GM11168 (cell line): ENCODE results near the gene CD46.

Experiments used
- in situ Hi-C: fragments of 300-500 bp; cut with MboI; formaldehyde crosslinking; loops from one replicate; pipeline ENCODE4 v1.12.0; 2022; ENCODE audit warnings: low sequenced_read_pairs; ENCODE audit not compliant: unreplicated experiment

Gene CD46

GRCh38 chr1:207793327-207793726 is 41.5 kb downstream of the CD46 start:
- in situ Hi-C loops = no loop called here

GRCh38 chr1:207794861-207795260 is 43.0 kb downstream of the CD46 start:
- in situ Hi-C loops = no loop called here

GRCh38 chr1:207797229-207797973 is 45.5 kb downstream of the CD46 start:
- in situ Hi-C loops = no loop called here

- in situ Hi-C loops = no loop called here
These were observed 47.0 kb downstream of the CD46 start for GRCh38 chr1:207798847-207799246.

GRCh38 chr1:207799989-207800648 is 48.3 kb downstream of the CD46 start:
- in situ Hi-C loops = no loop called here

- in situ Hi-C loops = no loop called here
These were observed 50.0 kb downstream of the CD46 start for GRCh38 chr1:207801819-207802218.

GRCh38 chr1:207803678-207804077 is 51.8 kb downstream of the CD46 start:
- in situ Hi-C loops = no loop called here

- in situ Hi-C loops = no loop called here
These were observed 53.0 kb downstream of the CD46 start for GRCh38 chr1:207804721-207805468.

- in situ Hi-C loops = no loop called here
These were observed 54.1 kb downstream of the CD46 start for GRCh38 chr1:207805841-207806421.

GRCh38 chr1:207806531-207807325 is 54.9 kb downstream of the CD46 start:
- in situ Hi-C loops = no loop called here

- in situ Hi-C loops = no loop called here
These were observed 55.5 kb downstream of the CD46 start for GRCh38 chr1:207807326-207807689.

GRCh38 chr1:207807690-207808321 is 56.0 kb downstream of the CD46 start:
- in situ Hi-C loops = no loop called here

GRCh38 chr1:207808322-207808705 is 56.5 kb downstream of the CD46 start:
- in situ Hi-C loops = no loop called here

- in situ Hi-C loops = no loop called here
These were observed 57.2 kb downstream of the CD46 start for GRCh38 chr1:207808911-207809555.

GRCh38 chr1:207810173-207810572 is 58.3 kb downstream of the CD46 start:
- in situ Hi-C loops = no loop called here

- in situ Hi-C loops = no loop called here
These were observed 58.9 kb downstream of the CD46 start for GRCh38 chr1:207810606-207811295.

GRCh38 chr1:207811319-207811718 is 59.5 kb downstream of the CD46 start:
- in situ Hi-C loops = no loop called here

GRCh38 chr1:207811920-207812720 is 60.3 kb downstream of the CD46 start:
- in situ Hi-C loops = no loop called here
